Keratinocyte (primary cell): ENCODE measurements around the gene UNC5A. TPM values are rescaled to one million over a fixed set of nuclear protein-coding genes. Genes with fewer than 3 reads are reported as not detected.

Source experiments
- DNase-seq: peaks from one replicate; pipeline ENCODE4 v3.0.0-alpha.2; 2011; ENCODE audit warnings: low read depth, missing footprints, low spot score
- FAIRE-seq: peaks from 2 replicates; lab custom pipeline; 2011; peaks lifted over from hg19 to GRCh38; lab: Jason Lieb, UNC
- H2AFZ ChIP-seq: 2 replicates; pipeline ENCODE4 v1.6.0; 2012; ENCODE audit warnings: low read length, control low read depth, inconsistent platforms; ENCODE audit not compliant: control insufficient read depth
- H3K27ac ChIP-seq: 2 replicates; pipeline ENCODE4 v1.5.1; 2011; ENCODE audit warnings: low read length; ENCODE audit not compliant: control insufficient read depth, insufficient read depth
- H3K27me3 ChIP-seq: 3 replicates; pipeline ENCODE4 v1.6.0; 2011; ENCODE audit warnings: low read length; ENCODE audit not compliant: control insufficient read depth, insufficient read depth; ENCODE audit errors: extremely low read depth
- H3K36me3 ChIP-seq, 2 experiments: 2 replicates in 1 of 2; 3 replicates in 1 of 2; pipeline ENCODE4 v1.5.1; 2011; ENCODE audit warnings: low read length in 2 of 2, mild to moderate bottlenecking in 1 of 2; ENCODE audit not compliant: control insufficient read depth in 2 of 2, insufficient read depth in 2 of 2; ENCODE audit errors: extremely low read depth in 1 of 2
- H3K4me1 ChIP-seq: 3 replicates; pipeline ENCODE4 v1.5.1; 2011; ENCODE audit warnings: low read length; ENCODE audit not compliant: control insufficient read depth, insufficient read depth; ENCODE audit errors: extremely low read depth
- H3K4me2 ChIP-seq: 3 replicates; pipeline ENCODE4 v1.6.0; 2011; ENCODE audit warnings: low read depth, low read length; ENCODE audit not compliant: control insufficient read depth, insufficient read depth; ENCODE audit errors: extremely low read depth
- H3K4me3 ChIP-seq, 3 experiments: fragments of 200-600 bp in 1 of 3; sonication (generic) in 1 of 3; 2 replicates in 2 of 3; 3 replicates in 1 of 3; pipeline ENCODE4 v1.5.1; 2011 to 2016; ENCODE audit warnings: low read length in 3 of 3, mild to moderate bottlenecking in 3 of 3, control low read depth in 2 of 3, inconsistent platforms in 1 of 3, low read depth in 1 of 3, mixed read lengths in 1 of 3, mixed run types in 1 of 3, moderate library complexity in 1 of 3; ENCODE audit not compliant: control insufficient read depth in 2 of 3, insufficient read depth in 2 of 3; ENCODE audit errors: extremely low read depth in 1 of 3
- H3K79me2 ChIP-seq: 2 replicates; pipeline ENCODE4 v1.6.0; 2012; ENCODE audit warnings: low read length; ENCODE audit not compliant: control insufficient read depth, insufficient read depth
- H3K9ac ChIP-seq: 3 replicates; pipeline ENCODE4 v1.6.0; 2011; ENCODE audit warnings: low read length; ENCODE audit not compliant: control insufficient read depth, insufficient read depth; ENCODE audit errors: extremely low read depth
- H3K9me1 ChIP-seq: 3 replicates; pipeline ENCODE4 v1.6.0; 2011; ENCODE audit warnings: low read length; ENCODE audit not compliant: control insufficient read depth, insufficient read depth; ENCODE audit errors: extremely low read depth
- H3K9me3 ChIP-seq: 2 replicates; pipeline ENCODE4 v1.5.1; 2012; ENCODE audit warnings: low read depth, low read length; ENCODE audit not compliant: control insufficient read depth
- H4K20me1 ChIP-seq: 3 replicates; pipeline ENCODE4 v1.6.0; 2011; ENCODE audit warnings: low read length; ENCODE audit not compliant: control insufficient read depth, insufficient read depth; ENCODE audit errors: extremely low read depth
- EZH2 ChIP-seq: IDR thresholded peaks from one replicate; pipeline ENCODE4 v1.6.1; 2012; ENCODE audit warnings: inconsistent platforms, mild to moderate bottlenecking, low read length, moderate library complexity
- dilution Hi-C: fragments of 300-500 bp; cut with MboI; formaldehyde crosslinking; loops from one replicate; pipeline ENCODE4 v1.7.0; 2020; ENCODE audit warnings: low sequenced_read_pairs; ENCODE audit not compliant: extremely low pct_ligation_motif_present
- polyA plus RNA-seq, 5 experiments: library from polyadenylated mRNA; depleted of rRNA in 3 of 5; stranded (reverse) in 3 of 5; stranded (forward) in 1 of 5; unstranded in 1 of 5; fragments of >200 nt; gene quantifications; 1 replicate in 1 of 5; 2 replicates in 3 of 5; 3 replicates in 1 of 5; pipeline versions ENCODE4 v1.2.1 to v1.2.3, GENCODE V29; 2011 to 2012; ENCODE audit warnings: missing spikeins in 2 of 5, low read depth in 1 of 5, low replicate concordance in 1 of 5
- TF ChIP-seq, protein P1 (sequence below), 3 experiments: IDR thresholded peaks in 1 of 3; conservative IDR thresholded peaks in 1 of 3; optimal IDR thresholded peaks in 1 of 3; 2 replicates in 2 of 3; 3 replicates in 1 of 3; pipeline versions ENCODE3 to v1.5.1; 2011; ENCODE audit warnings: low read length in 3 of 3, mild to moderate bottlenecking in 3 of 3, moderate library complexity in 2 of 3, control low read depth in 1 of 3, inconsistent platforms in 1 of 3; ENCODE audit not compliant: insufficient read depth in 2 of 3; ENCODE audit errors: extremely low read depth in 1 of 3

The UNC5A gene
- polyA plus RNA-seq, 1 donor (not counting 4 experiments of a cell fraction or from before 2014, with no cell fraction given), result not detected

DNA sequence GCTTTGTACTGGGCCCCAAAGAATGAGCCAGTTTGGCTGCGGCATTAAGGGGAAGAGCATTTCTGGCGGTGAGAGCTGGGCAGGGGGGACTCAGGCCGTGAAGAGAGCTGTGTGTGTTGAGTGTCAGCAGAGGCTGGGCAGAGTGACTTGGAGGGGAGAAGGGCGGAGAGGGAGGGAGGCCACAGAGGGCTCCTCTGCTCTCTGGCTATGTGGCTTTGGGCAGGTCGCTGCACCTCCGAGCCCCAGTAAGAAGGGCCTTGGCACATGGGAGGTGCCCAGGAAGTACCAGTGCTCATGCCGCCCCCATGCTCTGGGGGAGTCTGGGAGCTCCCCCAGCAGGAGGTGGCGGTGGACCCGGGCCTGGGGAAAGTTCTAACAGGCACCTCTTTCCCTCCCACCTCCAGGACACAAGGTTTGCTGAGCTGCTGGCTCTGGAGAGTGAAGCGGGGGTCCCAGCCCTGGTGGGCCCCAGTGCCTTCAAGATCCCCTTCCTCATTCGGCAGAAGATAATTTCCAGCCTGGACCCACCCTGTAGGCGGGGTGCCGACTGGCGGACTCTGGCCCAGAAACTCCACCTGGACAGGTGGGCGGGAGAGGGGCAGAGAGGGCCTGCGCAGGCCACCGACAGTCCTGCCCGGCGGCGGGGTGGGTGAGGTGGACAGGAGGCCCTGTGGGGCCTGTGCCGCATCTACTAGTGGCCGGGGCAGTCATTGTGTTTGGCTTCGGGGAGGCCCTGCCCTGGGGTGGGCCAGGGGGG lies 68.7 kb downstream of the UNC5A start:
- H3K4me3 ChIP-seq, result no peak overlapping the region
- H3K27me3 ChIP-seq, result peaks cover 42% of the 10 kb centered on the region
- H3K79me2 ChIP-seq, result no peaks in the 10 kb centered on the region
- H2AFZ ChIP-seq, result no peak overlapping the region
- DNase-seq, result no peak
- H3K9me1 ChIP-seq, result no peaks in the 10 kb centered on the region
- no peak for FAIRE-seq
- no peaks in the 10 kb centered on the region for H4K20me1 ChIP-seq
- H3K4me1 ChIP-seq, result no peaks in the 10 kb centered on the region
- H3K36me3 ChIP-seq, result no peaks in the 10 kb centered on the region
- H3K27ac ChIP-seq, result no peak overlapping the region
- dilution Hi-C loops, result no loop called here
- H3K4me2 ChIP-seq, result no peak overlapping the region
- H3K9me3 ChIP-seq, result no peaks in the 10 kb centered on the region
- TF ChIP-seq, protein P1, sequence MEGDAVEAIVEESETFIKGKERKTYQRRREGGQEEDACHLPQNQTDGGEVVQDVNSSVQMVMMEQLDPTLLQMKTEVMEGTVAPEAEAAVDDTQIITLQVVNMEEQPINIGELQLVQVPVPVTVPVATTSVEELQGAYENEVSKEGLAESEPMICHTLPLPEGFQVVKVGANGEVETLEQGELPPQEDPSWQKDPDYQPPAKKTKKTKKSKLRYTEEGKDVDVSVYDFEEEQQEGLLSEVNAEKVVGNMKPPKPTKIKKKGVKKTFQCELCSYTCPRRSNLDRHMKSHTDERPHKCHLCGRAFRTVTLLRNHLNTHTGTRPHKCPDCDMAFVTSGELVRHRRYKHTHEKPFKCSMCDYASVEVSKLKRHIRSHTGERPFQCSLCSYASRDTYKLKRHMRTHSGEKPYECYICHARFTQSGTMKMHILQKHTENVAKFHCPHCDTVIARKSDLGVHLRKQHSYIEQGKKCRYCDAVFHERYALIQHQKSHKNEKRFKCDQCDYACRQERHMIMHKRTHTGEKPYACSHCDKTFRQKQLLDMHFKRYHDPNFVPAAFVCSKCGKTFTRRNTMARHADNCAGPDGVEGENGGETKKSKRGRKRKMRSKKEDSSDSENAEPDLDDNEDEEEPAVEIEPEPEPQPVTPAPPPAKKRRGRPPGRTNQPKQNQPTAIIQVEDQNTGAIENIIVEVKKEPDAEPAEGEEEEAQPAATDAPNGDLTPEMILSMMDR (optimal IDR thresholded peaks at IDR 0.05 in 1 of 3, IDR thresholded peaks at IDR 0.05 in 1 of 3, conservative IDR thresholded peaks at IDR 0.05 in 1 of 3; ENCODE audit: extremely low read depth in 1 of 3, insufficient read depth in 2 of 3, low read length in 3 of 3), result no peak
- TF ChIP-seq EZH2, result no peak
- no peak overlapping the region for H3K9ac ChIP-seq

DNA sequence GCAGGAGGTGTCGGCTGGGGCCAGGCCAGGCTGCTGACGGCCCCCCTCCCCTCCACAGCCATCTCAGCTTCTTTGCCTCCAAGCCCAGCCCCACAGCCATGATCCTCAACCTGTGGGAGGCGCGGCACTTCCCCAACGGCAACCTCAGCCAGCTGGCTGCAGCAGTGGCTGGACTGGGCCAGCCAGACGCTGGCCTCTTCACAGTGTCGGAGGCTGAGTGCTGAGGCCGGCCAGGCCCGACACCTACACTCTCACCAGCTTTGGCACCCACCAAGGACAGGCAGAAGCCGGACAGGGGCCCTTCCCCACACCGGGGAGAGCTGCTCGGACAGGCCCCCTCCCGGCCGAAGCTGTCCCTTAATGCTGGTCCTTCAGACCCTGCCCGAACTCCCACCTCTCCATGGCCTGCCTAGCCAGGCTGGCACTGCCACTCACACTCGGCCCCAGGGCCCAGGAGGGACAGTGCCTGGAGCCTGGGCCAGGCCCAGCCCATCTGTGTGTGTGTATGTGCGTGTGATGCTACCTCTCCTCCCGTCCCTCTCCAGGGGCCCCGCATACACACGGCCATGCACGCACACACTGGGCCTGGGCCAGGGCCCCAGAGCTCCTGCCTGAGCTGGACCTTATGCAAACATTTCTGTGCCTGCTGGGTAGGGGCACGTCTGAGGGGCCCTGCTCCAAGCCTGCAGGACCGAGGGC lies 69.5 kb downstream of the UNC5A start:
- dilution Hi-C loops, result no loop called here
- no peak overlapping the region for H2AFZ ChIP-seq

More for the DNA sequence above, 69.5 kb downstream of the UNC5A start:
- H3K9me3 ChIP-seq, result no peaks in the 10 kb centered on the region
- no peaks in the 10 kb centered on the region for H4K20me1 ChIP-seq
- no peaks in the 10 kb centered on the region for H3K4me1 ChIP-seq
- H3K9ac ChIP-seq, result no peak overlapping the region
- no peak overlapping the region for H3K27ac ChIP-seq
- H3K9me1 ChIP-seq, result no peaks in the 10 kb centered on the region
- no peak overlapping the region for H3K4me3 ChIP-seq
- no peaks in the 10 kb centered on the region for H3K36me3 ChIP-seq
- FAIRE-seq (no peak), DNase-seq (no peak)
- H3K27me3 ChIP-seq, result peaks cover 35% of the 10 kb centered on the region
- no peak overlapping the region for H3K4me2 ChIP-seq
- no peak for TF ChIP-seq EZH2
- TF ChIP-seq, protein P1 (optimal IDR thresholded peaks at IDR 0.05 in 1 of 3, IDR thresholded peaks at IDR 0.05 in 1 of 3, conservative IDR thresholded peaks at IDR 0.05 in 1 of 3; ENCODE audit: extremely low read depth in 1 of 3, insufficient read depth in 2 of 3, low read length in 3 of 3), result no peak
- H3K79me2 ChIP-seq, result no peaks in the 10 kb centered on the region
